Measurements from ENCODE around the gene SH3PXD2A.

- TF ChIP-seq CTCF (IDR thresholded peaks at IDR 0.05) (no peak), EZH2phosphoT487 (IDR thresholded peaks at IDR 0.05) (no peak), EZH2 (IDR thresholded peaks at IDR 0.05) (no peak)
These were observed 179.2 kb downstream of the SH3PXD2A start for GRCh38 chr10:103676058-103676785.

Measured in neural progenitor cell (in vitro differentiated cells).